Tibial nerve (tissue), 4 donors: ENCODE measurements around the gene CFTR. TPM values are rescaled to one million over a fixed set of nuclear protein-coding genes. Genes with fewer than 3 reads are reported as not detected.

ENCODE experiments used
- DNase-seq, 2 donors: peaks; one replicate each; pipeline ENCODE4 v3.0.0-alpha.2; 2019; ENCODE audit warnings: low spot score in 2 of 2
- H3K27ac ChIP-seq, 4 donors: fragments of 200-600 bp; sonication (generic) in 3 of 4; one replicate each; pipeline ENCODE4 v1.5.1; 2017 to 2019; ENCODE audit warnings: mild to moderate bottlenecking in 1 of 4
- H3K27me3 ChIP-seq, 2 donors: fragments of 200-600 bp; sonication (generic) in 1 of 2; one replicate each; pipeline versions ENCODE4 v1.5.1 to v1.6.0; 2017 to 2019
- H3K36me3 ChIP-seq, 3 donors: fragments of 200-600 bp; sonication (generic); one replicate each; pipeline ENCODE4 v1.5.1; 2018 to 2019
- H3K4me1 ChIP-seq, 4 donors: fragments of 200-600 bp; sonication (generic) in 3 of 4; one replicate each; pipeline ENCODE4 v1.5.1; 2017 to 2019
- H3K4me3 ChIP-seq, 4 donors: fragments of 200-600 bp; sonication (generic) in 3 of 4; one replicate each; pipeline ENCODE4 v1.5.1; 2017 to 2019; ENCODE audit warnings: mild to moderate bottlenecking in 1 of 4, moderate library complexity in 1 of 4
- H3K9me3 ChIP-seq, 4 donors: fragments of 200-600 bp; sonication (generic) in 3 of 4; one replicate each; pipeline ENCODE4 v1.5.1; 2017 to 2019
- EP300 ChIP-seq, 2 donors: sonication (generic); formaldehyde crosslinking; IDR thresholded peaks; one replicate each; pipeline ENCODE4 v1.6.1; 2017; ENCODE audit warnings: antibody characterized with exemption in 2 of 2, mild to moderate bottlenecking in 1 of 2
- POLR2A ChIP-seq, 2 donors: fragments of 450-650 bp; IDR thresholded peaks; one replicate each; pipeline ENCODE4 v1.6.1; 2017; ENCODE audit warnings: antibody characterized with exemption in 2 of 2, mild to moderate bottlenecking in 2 of 2, moderate library complexity in 2 of 2
- WGBS, 2 donors: methylation state at CpG; one replicate each; pipeline ENCODE4 v1.1.5; 2018; 5-methylcytosine and 5-hydroxymethylcytosine counted together
- small RNA-seq: library from RNA; depleted of rRNA; stranded (forward); fragments of <200 nt; gene quantifications from one replicate; pipeline ENCODE3, GENCODE V24; 2016
- total RNA-seq, 4 donors: library from RNA; depleted of rRNA; stranded (reverse); fragments of >200 nt; gene quantifications; one replicate each; pipeline ENCODE4 v1.1.0, GENCODE V29; 2016
- TF ChIP-seq, protein P1 (sequence below), 5 experiments: fragments of 200-600 bp in 3 of 5; fragments of 450-650 bp in 2 of 5; sonication (generic) in 3 of 5; IDR thresholded peaks; one replicate each; pipeline ENCODE4 v1.5.1; 2016 to 2019; ENCODE audit warnings: antibody characterized with exemption in 5 of 5, mild to moderate bottlenecking in 3 of 5, moderate library complexity in 2 of 5

The CFTR gene
- total RNA-seq, 4 donors from 2014 or later: under 0.01 TPM; not detected in 3

DNA sequence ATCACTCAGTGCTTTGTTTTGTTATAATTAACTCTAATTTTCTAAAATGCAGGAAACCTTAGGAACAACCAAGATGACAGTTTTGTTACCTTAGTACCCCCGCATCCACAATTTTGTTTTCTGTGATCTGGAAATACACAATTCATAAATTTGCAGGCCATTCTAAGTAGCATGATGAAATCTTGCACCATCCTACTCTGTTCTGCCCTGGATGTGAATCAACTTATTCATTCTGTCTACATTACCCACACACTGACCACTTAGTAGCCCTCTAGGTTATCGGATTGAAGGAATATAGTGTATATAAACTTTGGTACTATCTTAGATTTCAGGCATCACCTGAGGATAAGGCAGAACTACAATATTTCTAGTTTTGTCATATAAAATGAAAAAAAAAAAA, 237.5 kb downstream of the CFTR start:
- Histone ChIP-seq H3K4me3 (no peak overlapping the region), H3K27ac (no peak overlapping the region), H3K27me3 (no peaks in the 10 kb centered on the region), H3K4me1 (no peaks in the 10 kb centered on the region), H3K36me3 (peaks cover 0 to 9% (median 0%) of the 10 kb centered on the region in 3 donors), H3K9me3 (no peaks in the 10 kb centered on the region)
- DNase-seq: no peak
- TF ChIP-seq, protein P1, sequence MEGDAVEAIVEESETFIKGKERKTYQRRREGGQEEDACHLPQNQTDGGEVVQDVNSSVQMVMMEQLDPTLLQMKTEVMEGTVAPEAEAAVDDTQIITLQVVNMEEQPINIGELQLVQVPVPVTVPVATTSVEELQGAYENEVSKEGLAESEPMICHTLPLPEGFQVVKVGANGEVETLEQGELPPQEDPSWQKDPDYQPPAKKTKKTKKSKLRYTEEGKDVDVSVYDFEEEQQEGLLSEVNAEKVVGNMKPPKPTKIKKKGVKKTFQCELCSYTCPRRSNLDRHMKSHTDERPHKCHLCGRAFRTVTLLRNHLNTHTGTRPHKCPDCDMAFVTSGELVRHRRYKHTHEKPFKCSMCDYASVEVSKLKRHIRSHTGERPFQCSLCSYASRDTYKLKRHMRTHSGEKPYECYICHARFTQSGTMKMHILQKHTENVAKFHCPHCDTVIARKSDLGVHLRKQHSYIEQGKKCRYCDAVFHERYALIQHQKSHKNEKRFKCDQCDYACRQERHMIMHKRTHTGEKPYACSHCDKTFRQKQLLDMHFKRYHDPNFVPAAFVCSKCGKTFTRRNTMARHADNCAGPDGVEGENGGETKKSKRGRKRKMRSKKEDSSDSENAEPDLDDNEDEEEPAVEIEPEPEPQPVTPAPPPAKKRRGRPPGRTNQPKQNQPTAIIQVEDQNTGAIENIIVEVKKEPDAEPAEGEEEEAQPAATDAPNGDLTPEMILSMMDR (IDR thresholded peaks at IDR 0.05): no peak
- TF ChIP-seq POLR2A (IDR thresholded peaks at IDR 0.05) (no peak), EP300 (IDR thresholded peaks at IDR 0.05) (no peak)
- WGBS, 2 donors: 80 to 87% methylated on average over 2 of the region's 2 CpGs

Small RNAs within 50 kb of the gene (small RNA-seq; reads per million reads assigned to genes)
- gene AC000111.1 (not detected), gene AC000111.2 (not detected)

Other genes starting within 250 kb of the CFTR start
- gene WNT2, start 157.0 kb upstream of the CFTR start, total RNA-seq: 1 to 10 TPM in 1 of 4 donors, under 1 TPM in 1, not detected in 2; 0.59 to 1.7 TPM
- gene ASZ1, start 52.5 kb upstream of the CFTR start, total RNA-seq: not detected